Neural crest cell (in vitro differentiated cells): Measurements from ENCODE around the gene SLC35G2. TPM values are rescaled to one million over a fixed set of nuclear protein-coding genes. Genes with fewer than 3 reads are reported as not detected.

ENCODE experiments used
- DNase-seq: peaks from one replicate; pipeline ENCODE4 v3.0.0; 2021; ENCODE audit warnings: low read depth, mixed read lengths, low spot score
- H3K27ac Mint-ChIP-seq: one replicate; pipeline ENCODE4 v1.8.0; 2021; ENCODE audit warnings: mild to moderate bottlenecking, mixed read lengths; ENCODE audit not compliant: unreplicated experiment
- H3K27me3 Mint-ChIP-seq: 2 replicates; pipeline ENCODE4 v1.8.0; 2021; ENCODE audit warnings: low read depth, mild to moderate bottlenecking, mixed read lengths
- H3K36me3 Mint-ChIP-seq: 2 replicates; pipeline ENCODE4 v1.8.0; 2021; ENCODE audit warnings: low read depth, mild to moderate bottlenecking, mixed read lengths
- H3K4me1 Mint-ChIP-seq: 2 replicates; pipeline ENCODE4 v1.8.0; 2021; ENCODE audit warnings: mixed read lengths
- H3K4me3 Mint-ChIP-seq: one replicate; pipeline ENCODE4 v1.8.0; 2021; ENCODE audit warnings: mild to moderate bottlenecking, mixed read lengths
- H3K9me3 Mint-ChIP-seq: 2 replicates; pipeline ENCODE4 v1.8.0; 2021; ENCODE audit warnings: mixed read lengths
- CTCF ChIP-seq: fragments of 200-600 bp; sonication (generic); conservative IDR thresholded peaks from 2 replicates; pipeline ENCODE4 v1.5.0; 2021; ENCODE audit warnings: antibody characterized with exemption, mild to moderate bottlenecking
- total RNA-seq: library from RNA; stranded (reverse); gene quantifications from 2 replicates; pipeline ENCODE4 v1.2.1, GENCODE V29; 2021

The SLC35G2 gene
- total RNA-seq, 1 donor from 2014 or later, result 6.0 TPM

- Mint-ChIP-seq H3K4me3 (no peak overlapping the region), H3K27me3 (no peaks in the 10 kb centered on the region), H3K36me3 (peaks cover 38% of the 10 kb centered on the region), H3K27ac (no peak overlapping the region), H3K9me3 (peaks cover 16% of the 10 kb centered on the region), H3K4me1 (peaks cover 10% of the 10 kb centered on the region)
- no peak for DNase-seq
- no peak for TF ChIP-seq CTCF
Measured at GRCh38 chr3:136903899-136904298, 85.0 kb downstream of the SLC35G2 start.

- TF ChIP-seq CTCF, result no peak
- Mint-ChIP-seq H3K9me3 (peaks cover 13% of the 10 kb centered on the region), H3K27me3 (no peaks in the 10 kb centered on the region), H3K4me3 (no peak overlapping the region), H3K27ac (no peak overlapping the region), H3K36me3 (peaks cover 33% of the 10 kb centered on the region), H3K4me1 (peaks cover 3% of the 10 kb centered on the region)
- DNase-seq, result no peak
Measured at GRCh38 chr3:136904746-136905145, 85.8 kb downstream of the SLC35G2 start.

Other genes with a start within 250 kb of the SLC35G2 start
- 44.2 and 47.0 TPM in 2 replicates for gene STAG1, start 66.7 kb upstream of the SLC35G2 start, total RNA-seq
- 24.9 and 33.0 TPM in 2 replicates for gene NCK1, start 43.1 kb downstream of the SLC35G2 start, total RNA-seq
- gene IL20RB, start 138.9 kb downstream of the SLC35G2 start, total RNA-seq, result 1.7 and 2.0 TPM in 2 replicates